ENCODE data around the gene BRD4. TPM values are rescaled to one million over a fixed set of nuclear protein-coding genes. Genes with fewer than 3 reads are reported as not detected.

Gene BRD4
- total and polyA plus RNA-seq, 2 of the 13 experiments (the other 11 are each of a cell fraction or from before 2014, with no cell fraction given) = 10.5 to 11.4 TPM

- TF ChIP-seq ZBTB40 (IDR thresholded peaks at IDR 0.05) = no peak
- peak; percentile 6; the same call in 1 of the 2 replicates for TF ChIP-seq ZBTB40 (CRISPR knock-in tag; IDR thresholded peaks at IDR 0.05)
- TF ChIP-seq EP300 (IDR thresholded peaks at IDR 0.05; ENCODE audit: low read depth in 2 of 2, low read length in 2 of 2) = peak; percentile 82 to 97; a peak in 3 of 4 replicates
- peak; percentile 98 for TF ChIP-seq EP300 (CRISPR knock-in tag; IDR thresholded peaks at IDR 0.05; ENCODE audit: borderline replicate concordance)
- peak; percentile 21; the same call in 1 of the 2 replicates for TF ChIP-seq KMT2A (CRISPR knock-in tag; IDR thresholded peaks at IDR 0.05)
- 0 out of 2 replicates have a peak, but pooled peaks have one; percentile 33 for TF ChIP-seq SP140L (CRISPR knock-in tag; IDR thresholded peaks at IDR 0.05; ENCODE audit: borderline replicate concordance)
- TF ChIP-seq ZNF563 (CRISPR knock-in tag; IDR thresholded peaks at IDR 0.05) = no peak
- peak; percentile 55; the same call in 1 of the 2 replicates for TF ChIP-seq PBX2 (CRISPR knock-in tag; IDR thresholded peaks at IDR 0.05)
- TF ChIP-seq ZBTB34 (CRISPR knock-in tag; IDR thresholded peaks at IDR 0.05) = peak; percentile 79; the same call in 1 of the 2 replicates
- TF ChIP-seq, protein P1, sequence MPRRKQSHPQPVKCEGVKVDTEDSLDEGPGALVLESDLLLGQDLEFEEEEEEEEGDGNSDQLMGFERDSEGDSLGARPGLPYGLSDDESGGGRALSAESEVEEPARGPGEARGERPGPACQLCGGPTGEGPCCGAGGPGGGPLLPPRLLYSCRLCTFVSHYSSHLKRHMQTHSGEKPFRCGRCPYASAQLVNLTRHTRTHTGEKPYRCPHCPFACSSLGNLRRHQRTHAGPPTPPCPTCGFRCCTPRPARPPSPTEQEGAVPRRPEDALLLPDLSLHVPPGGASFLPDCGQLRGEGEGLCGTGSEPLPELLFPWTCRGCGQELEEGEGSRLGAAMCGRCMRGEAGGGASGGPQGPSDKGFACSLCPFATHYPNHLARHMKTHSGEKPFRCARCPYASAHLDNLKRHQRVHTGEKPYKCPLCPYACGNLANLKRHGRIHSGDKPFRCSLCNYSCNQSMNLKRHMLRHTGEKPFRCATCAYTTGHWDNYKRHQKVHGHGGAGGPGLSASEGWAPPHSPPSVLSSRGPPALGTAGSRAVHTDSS (CRISPR knock-in tag; conservative IDR thresholded peaks at IDR 0.05) = no peak
- TF ChIP-seq ZBTB39 (CRISPR knock-in tag; IDR thresholded peaks at IDR 0.05) = no peak
- peak; percentile 92 for TF ChIP-seq HMG20B (CRISPR knock-in tag; conservative IDR thresholded peaks at IDR 0.05)
These were observed 34.7 kb downstream of the BRD4 start (continued) for GRCh38 chr19:15297416-15298224.
